A549 (cell line): Measurements from ENCODE around the gene USP34.

Experiments used
- BCL3 ChIP-seq: fragments of >200 bp; sonication (Bioruptor Twin); formaldehyde crosslinking; IDR thresholded peaks from 3 replicates; pipeline ENCODE4 v1.6.1; 2016
- CTCF ChIP-seq: fragments of >200 bp; sonication (Bioruptor Twin); formaldehyde crosslinking; IDR thresholded peaks from 3 replicates; pipeline ENCODE4 v1.5.1; 2016
- EP300 ChIP-seq, 2 experiments: fragments of >200 bp; sonication (Bioruptor Twin); formaldehyde crosslinking; IDR thresholded peaks; 2 replicates in 1 of 2; 3 replicates in 1 of 2; pipeline ENCODE4 v1.6.1; 2016 to 2017
- HDAC2 ChIP-seq: fragments of 200-600 bp; sonication (generic); IDR thresholded peaks from 2 replicates; pipeline ENCODE4 v1.6.1; 2016
- HOXB13 ChIP-seq: fragments of 250-450 bp; sonication (Bioruptor Pico); IDR thresholded peaks from 2 replicates; pipeline ENCODE4 v1.5.0; 2020; ENCODE audit warnings: low read depth, mild to moderate bottlenecking, moderate library complexity
- MAFK ChIP-seq: fragments of 450-650 bp; IDR thresholded peaks from 2 replicates; pipeline ENCODE4 v1.6.1; 2014; ENCODE audit not compliant: partially characterized antibody
- POLR2A ChIP-seq: IDR thresholded peaks from 2 replicates; pipeline ENCODE4 v1.6.1; 2012; ENCODE audit warnings: mild to moderate bottlenecking, low read length
- RAD21 ChIP-seq, 2 experiments: fragments of >200 bp in 1 of 2; sonication (Bioruptor Twin) in 1 of 2; formaldehyde crosslinking in 1 of 2; IDR thresholded peaks in 1 of 2; conservative IDR thresholded peaks in 1 of 2; 2 replicates in 1 of 2; 3 replicates in 1 of 2; pipeline ENCODE4 v1.6.1; 2012 to 2018; ENCODE audit warnings: inconsistent platforms in 1 of 2
- REST ChIP-seq: fragments of 200-600 bp; sonication (generic); IDR thresholded peaks from 2 replicates; pipeline ENCODE4 v1.6.1; 2016; ENCODE audit warnings: antibody characterized with exemption, mild to moderate bottlenecking, moderate library complexity
- USF2 ChIP-seq: fragments of 450-650 bp; IDR thresholded peaks from 2 replicates; pipeline ENCODE4 v1.6.1; 2014; ENCODE audit warnings: antibody characterized with exemption

- TF ChIP-seq HOXB13 (CRISPR knock-in tag): no peak
- TF ChIP-seq CTCF: no peak
- TF ChIP-seq MAFK: no peak
- TF ChIP-seq BCL3: no peak
- no peak for TF ChIP-seq POLR2A
- no peak for TF ChIP-seq USF2
- TF ChIP-seq REST: no peak
- no peak for TF ChIP-seq EP300 (IDR thresholded peaks at IDR 0.05)
- TF ChIP-seq RAD21 (conservative IDR thresholded peaks at IDR 0.05 in 1 of 2, IDR thresholded peaks at IDR 0.05 in 1 of 2): no peak
- no peak for TF ChIP-seq HDAC2
Measured at GRCh38 chr2:61379521-61379920, 91.4 kb downstream of the USP34 start.
